ENCODE data around the gene PLCE1.

- TF ChIP-seq CTCF (IDR thresholded peaks at IDR 0.05) (no peak), EZH2 (IDR thresholded peaks at IDR 0.05) (peak; percentile 73), EZH2phosphoT487 (IDR thresholded peaks at IDR 0.05) (peak; percentile 72)
Observed at GRCh38 chr10:93993782-93994437, at the start of gene PLCE1.

Measured in neural progenitor cell (in vitro differentiated cells).